VCaP (cell line): ENCODE results near the gene RARS1.

Experiments used
- H3K27ac ChIP-seq: fragments of 450-650 bp; 2 replicates; pipeline ENCODE4 v1.5.1; 2017
- TF ChIP-seq, protein P1 (sequence below): fragments of 450-650 bp; conservative IDR thresholded peaks from 2 replicates; pipeline ENCODE4 v1.5.1; 2017; ENCODE audit warnings: mild to moderate bottlenecking, moderate library complexity

Gene RARS1

DNA sequence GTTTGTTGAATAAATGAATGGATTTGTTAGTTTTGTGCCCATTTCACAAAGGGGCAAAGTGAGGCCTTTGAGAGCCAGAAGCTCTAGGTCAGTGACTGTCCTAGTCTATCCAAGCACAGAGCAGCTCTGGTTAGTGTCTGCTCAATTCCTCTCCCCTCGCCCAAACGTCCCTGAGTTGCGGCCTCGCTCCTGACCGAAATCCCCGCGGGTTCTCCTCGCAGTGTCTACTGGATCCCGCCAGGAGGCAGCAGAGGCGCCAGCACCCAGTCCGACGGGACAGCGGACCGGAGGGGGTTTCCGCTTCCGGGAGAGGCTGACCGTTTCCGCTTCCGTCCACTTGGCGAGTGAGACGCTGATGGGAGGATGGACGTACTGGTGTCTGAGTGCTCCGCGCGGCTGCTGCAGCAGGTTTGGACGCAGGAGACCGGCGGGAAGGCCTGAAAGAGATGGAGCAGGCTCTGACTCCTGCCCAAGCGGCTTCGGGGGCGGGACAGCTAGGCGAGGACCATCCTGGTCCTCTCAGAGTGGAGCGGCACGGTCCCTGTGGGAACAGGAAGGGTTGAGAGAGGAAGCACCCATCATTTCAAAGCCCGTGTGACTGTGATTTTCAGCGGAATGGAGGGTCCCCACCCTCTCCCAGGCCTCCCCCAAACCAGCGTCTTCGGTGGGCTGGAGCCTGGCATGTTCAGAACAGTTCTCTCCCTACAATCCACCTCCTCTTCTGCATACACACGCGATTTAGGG is at the start of gene RARS1:
RARS1 (plus strand) TSS at position 336 of the 744 bp plus-strand sequence; CDS start at position 364, 28 bp downstream.
- H3K27ac ChIP-seq, result peak within 1 kb of the TSS; percentile 75
- TF ChIP-seq, protein P1, sequence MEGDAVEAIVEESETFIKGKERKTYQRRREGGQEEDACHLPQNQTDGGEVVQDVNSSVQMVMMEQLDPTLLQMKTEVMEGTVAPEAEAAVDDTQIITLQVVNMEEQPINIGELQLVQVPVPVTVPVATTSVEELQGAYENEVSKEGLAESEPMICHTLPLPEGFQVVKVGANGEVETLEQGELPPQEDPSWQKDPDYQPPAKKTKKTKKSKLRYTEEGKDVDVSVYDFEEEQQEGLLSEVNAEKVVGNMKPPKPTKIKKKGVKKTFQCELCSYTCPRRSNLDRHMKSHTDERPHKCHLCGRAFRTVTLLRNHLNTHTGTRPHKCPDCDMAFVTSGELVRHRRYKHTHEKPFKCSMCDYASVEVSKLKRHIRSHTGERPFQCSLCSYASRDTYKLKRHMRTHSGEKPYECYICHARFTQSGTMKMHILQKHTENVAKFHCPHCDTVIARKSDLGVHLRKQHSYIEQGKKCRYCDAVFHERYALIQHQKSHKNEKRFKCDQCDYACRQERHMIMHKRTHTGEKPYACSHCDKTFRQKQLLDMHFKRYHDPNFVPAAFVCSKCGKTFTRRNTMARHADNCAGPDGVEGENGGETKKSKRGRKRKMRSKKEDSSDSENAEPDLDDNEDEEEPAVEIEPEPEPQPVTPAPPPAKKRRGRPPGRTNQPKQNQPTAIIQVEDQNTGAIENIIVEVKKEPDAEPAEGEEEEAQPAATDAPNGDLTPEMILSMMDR, result peak; percentile 90

DNA sequence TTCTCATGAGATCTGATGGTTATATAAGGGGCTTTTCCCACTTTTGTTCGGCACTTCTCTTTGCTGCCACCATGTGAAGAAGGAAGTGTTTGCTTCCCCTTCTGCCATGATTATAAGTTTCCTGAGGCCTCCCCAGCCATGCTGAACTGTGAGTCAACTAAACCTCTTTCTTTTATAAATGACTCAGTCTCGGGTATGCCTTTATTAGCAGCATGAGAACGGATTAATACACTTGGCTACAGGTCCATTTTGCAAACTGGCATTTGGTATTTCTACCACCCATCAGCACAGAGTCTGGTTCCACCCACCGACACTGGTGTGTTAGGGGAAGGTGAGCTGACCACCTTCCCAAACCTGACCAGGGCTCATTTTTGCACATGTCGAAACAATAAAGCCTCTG is 47.9 kb upstream of the RARS1 start:
- no peak overlapping the region for H3K27ac ChIP-seq
- TF ChIP-seq, protein P1, result no peak

DNA sequence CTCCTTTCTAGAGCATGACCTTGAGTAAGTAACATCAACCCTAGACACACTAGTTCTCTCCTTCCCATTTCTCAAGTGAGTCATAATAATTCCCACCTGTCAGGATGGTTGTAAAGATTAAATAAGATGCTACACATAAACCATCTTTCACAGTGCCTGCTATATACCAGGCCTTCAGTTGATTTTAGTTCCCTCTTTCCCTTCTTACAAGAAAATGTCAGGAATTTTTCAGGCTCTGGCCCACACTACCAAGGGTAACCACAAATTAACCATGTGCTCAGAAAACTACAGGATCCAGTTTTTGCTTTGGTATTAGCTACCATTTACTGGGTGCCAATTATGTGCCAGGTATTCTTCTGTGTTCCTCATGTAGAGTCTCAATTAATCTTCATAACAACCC is 42.7 kb upstream of the RARS1 start:
- TF ChIP-seq, protein P1, result no peak
- H3K27ac ChIP-seq, result no peak overlapping the region

DNA sequence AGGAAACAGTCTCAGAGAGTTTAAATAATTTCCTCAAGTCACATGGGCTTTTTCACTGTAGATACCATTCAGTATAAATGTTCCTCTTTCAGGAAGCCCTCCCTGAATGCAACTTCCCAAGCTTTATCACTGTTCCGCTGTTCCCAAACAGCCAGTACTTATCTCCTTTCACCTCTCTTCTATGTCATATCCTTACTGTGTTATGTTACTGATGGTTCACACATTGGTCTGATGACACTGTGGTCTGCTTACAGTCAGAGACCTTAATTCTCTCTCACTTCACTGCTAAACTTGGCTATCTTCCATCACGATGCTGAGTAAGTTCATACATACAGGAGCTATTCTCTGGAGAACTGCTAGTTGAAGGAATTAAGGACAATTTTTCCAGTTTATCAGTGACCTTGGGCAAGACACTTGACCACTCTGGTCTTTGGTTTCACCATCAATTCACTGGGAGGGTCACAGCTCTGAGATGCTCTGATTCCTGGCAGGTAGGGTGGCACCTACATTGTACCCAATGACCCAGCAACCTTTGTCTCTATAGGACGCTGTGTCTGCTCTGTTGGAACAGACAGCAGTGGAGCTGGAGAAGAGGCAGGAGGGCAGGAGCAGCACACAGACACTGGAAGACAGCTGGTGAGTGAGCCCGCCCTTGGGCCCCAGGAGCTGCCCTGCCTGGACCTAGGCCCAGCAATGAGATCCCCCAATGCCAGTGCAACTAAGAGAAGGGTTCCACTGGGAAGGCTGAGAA is 42.1 kb upstream of the RARS1 start:
- H3K27ac ChIP-seq, result no peak overlapping the region
- TF ChIP-seq, protein P1, result no peak

DNA sequence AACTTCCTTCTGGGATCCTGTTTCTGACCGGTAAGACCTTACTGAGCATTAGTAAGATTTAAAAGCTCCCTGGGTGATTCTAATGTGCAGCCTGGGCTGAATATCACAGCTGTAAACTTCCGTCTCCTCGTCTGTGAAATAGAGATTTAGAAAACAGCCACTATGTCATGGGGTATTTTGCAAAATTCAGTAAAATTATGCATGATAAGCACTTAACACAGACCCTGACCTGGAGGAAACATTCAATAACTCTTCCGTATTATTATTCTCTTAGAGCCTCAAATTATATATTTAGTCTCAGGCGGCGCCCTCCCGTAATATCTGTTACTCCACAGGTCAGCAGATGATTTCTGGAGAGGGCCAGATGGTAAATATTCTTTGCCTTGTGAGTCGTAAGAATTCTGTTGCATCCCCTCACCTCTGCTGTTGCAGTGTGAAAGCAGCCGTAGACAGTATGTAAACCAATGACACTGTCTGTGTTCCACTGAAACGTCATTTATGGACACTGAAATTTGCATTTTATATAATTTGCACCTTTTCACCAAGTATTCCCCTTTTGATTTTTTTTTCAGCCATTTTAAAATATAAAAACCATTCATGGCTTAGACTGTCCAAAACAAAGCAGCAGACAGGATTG is 39.2 kb upstream of the RARS1 start:
- TF ChIP-seq, protein P1, result no peak
- no peak overlapping the region for H3K27ac ChIP-seq

DNA sequence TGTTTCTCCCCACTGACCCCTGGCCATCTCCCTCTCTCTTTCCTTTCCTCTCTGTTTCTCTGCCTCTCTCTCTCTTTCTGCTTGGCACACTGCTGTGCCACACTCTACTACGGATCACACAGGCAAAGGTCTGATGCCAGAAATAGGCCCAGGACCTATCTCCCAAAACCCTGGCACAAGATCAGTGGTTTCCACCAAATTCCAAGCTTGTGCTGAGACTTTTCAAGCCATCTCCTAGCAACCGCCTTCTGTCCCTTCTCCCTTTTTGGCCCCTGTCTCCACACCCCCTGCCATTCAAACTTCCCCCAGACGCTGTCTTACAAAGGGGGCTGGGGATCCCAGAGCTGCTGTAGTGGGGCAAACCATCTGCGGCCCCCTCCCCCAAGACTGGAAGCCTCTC is 38.5 kb upstream of the RARS1 start:
- peak overlapping the region; percentile 47; the same call in 1 of the 2 replicates for H3K27ac ChIP-seq
- TF ChIP-seq, protein P1, result no peak

DNA sequence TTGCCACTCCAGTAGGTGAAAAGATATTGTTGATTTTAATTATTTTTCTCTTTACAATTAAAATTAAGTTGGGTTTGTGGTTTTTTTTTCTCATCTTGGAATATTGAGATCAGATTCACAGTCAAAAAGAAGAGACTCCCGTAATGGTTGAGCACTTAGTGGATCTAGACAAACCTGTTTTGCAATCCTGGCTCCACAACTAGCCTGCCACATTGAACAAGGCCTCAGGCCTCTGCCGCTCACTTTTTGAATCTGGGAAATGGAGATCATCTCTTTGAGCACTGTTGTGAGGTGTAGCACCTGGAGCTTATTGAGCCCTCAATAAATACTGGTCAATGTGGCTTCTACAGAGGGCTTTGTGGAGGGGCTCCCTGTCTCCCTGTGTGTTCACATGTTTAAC is 37.1 kb upstream of the RARS1 start:
- peak overlapping the region; percentile 47 for H3K27ac ChIP-seq
- TF ChIP-seq, protein P1, result no peak
